Stimulated activated CD4-positive, alpha-beta T cell treated with anti-CD3 and anti-CD28 coated beads, Interleukin-2, amount 100 ng/mL, for 48 hours (primary cell): ENCODE measurements around the gene CABP7.
"Not testable (repeated sequence)": the region's sequence is repeated elsewhere in the genome, so short reads cannot be mapped to it uniquely, and the experiment has no call there.

Experiments
- DNase-seq, 2 donors: peaks; one replicate each; pipeline ENCODE4 v3.0.0-alpha.2; 2020

CABP7 gene

GRCh38 chr22:29750559-29751538 is 31.0 kb downstream of the CABP7 start:
- peak in 1 of 2 donors; percentile 11 for DNase-seq

- no peak for DNase-seq
Measured at GRCh38 chr22:29751669-29752068, 31.9 kb downstream of the CABP7 start.

GRCh38 chr22:29753808-29754657 is 34.2 kb downstream of the CABP7 start:
- DNase-seq = no peak

- DNase-seq = not testable (repeated sequence)
Measured at GRCh38 chr22:29754658-29755395, 35.0 kb downstream of the CABP7 start.

GRCh38 chr22:29755889-29756288 is 36.1 kb downstream of the CABP7 start:
- no peak for DNase-seq

GRCh38 chr22:29756341-29756740 is 36.5 kb downstream of the CABP7 start:
- DNase-seq = no peak

GRCh38 chr22:29757096-29757495 is 37.3 kb downstream of the CABP7 start:
- DNase-seq = no peak

GRCh38 chr22:29758068-29758622 is 38.3 kb downstream of the CABP7 start:
- no peak for DNase-seq

GRCh38 chr22:29758959-29759358 is 39.2 kb downstream of the CABP7 start:
- no peak for DNase-seq

GRCh38 chr22:29762263-29762662 is 42.5 kb downstream of the CABP7 start:
- DNase-seq = no peak

- peak; percentile 7 to 15 for DNase-seq
Measured at GRCh38 chr22:29765905-29766631, 46.3 kb downstream of the CABP7 start.

- DNase-seq = peak; percentile 84
Measured at GRCh38 chr22:29766632-29767170, 46.9 kb downstream of the CABP7 start, which contains the start of gene ZMAT5. Gene ZMAT5, minus strand, starts transcription at chr22:29767007. Its CDS starts 18,463 bp downstream, at chr22:29748544.

GRCh38 chr22:29767171-29768051 is 47.6 kb downstream of the CABP7 start, which contains the start of gene UQCR10:
Gene UQCR10, plus strand, starts transcription at chr22:29767369. Its CDS starts 30 bp downstream, at chr22:29767399.
- DNase-seq = peak; percentile 89 to 93

GRCh38 chr22:29768052-29768693 is 48.4 kb downstream of the CABP7 start:
- DNase-seq = no peak

- no peak for DNase-seq
Measured at GRCh38 chr22:29769723-29770321, 50.0 kb downstream of the CABP7 start.

- no peak for DNase-seq
Measured at GRCh38 chr22:29772170-29772641, 52.4 kb downstream of the CABP7 start.

- no peak for DNase-seq
Measured at GRCh38 chr22:29773233-29773632, 53.4 kb downstream of the CABP7 start.

GRCh38 chr22:29780220-29780619 is 60.4 kb downstream of the CABP7 start:
- no peak for DNase-seq
